DMS153 treated with DMSO at 0.1 percent for 48 hours (cell line): ENCODE results near the gene LPAR5.

ENCODE experiments used
- DNase-seq: peaks from one replicate; lab custom pipeline; 2025; ENCODE audit not compliant: unreplicated experiment; lab: John Stamatoyannopoulos, UW

LPAR5 gene

DNA sequence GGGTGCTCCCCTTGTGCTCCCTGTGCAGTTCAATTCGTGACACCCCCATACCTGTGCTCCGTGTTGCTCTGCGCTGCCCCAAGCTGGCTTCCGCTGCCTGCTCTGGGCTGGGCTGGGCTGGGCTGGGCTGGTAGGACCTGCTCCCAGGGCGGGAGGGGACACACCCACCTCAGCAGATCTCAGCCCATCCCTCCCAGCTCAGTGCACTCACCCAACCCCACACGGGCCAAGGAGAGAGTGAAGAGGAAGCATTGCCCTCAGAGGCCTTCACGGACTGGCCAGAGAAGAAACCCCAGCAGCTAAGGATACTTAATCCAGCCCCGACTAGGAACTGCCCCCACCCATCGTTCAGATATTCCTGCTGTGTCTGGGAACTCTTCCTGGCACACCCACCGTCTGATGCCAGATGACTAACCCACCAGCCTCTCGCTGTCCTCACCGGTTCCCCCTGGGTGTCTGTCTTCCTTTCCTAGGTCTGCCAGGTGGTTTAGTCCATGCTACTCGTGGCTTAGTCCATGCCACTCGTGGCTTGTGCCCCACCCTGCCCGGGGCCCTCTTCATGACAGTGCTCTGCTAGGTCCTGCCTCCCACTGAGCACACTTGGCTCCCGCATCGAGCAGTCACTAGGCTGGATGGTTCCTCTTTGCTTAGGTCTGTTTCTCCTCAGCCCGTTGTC is at the start of gene LPAR5:
Gene LPAR5 (minus strand): TSS at position 104 of the 676 bp plus-strand sequence. CDS start 14,711 bp downstream, outside the sequence.
- no peak for DNase-seq

DNA sequence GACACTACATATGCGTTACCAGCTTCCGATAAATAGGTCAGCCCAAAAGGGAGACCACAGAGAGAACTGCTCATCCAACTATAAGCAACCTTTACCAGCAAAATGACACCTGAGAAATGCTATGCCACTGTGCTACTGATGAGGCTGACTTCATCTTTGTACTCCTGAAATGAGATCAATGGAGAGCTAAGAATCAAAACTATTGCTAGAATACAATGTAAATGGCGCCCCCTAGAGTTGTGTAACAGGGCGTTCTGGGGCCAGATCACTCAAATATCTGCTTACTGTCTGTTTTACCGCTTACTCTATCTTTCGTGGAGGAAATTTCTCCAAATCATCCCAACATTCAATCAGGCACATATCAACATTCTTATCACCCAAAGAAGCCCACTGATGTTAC is 48.9 kb upstream of the LPAR5 start:
- peak; percentile 7 for DNase-seq

DNA sequence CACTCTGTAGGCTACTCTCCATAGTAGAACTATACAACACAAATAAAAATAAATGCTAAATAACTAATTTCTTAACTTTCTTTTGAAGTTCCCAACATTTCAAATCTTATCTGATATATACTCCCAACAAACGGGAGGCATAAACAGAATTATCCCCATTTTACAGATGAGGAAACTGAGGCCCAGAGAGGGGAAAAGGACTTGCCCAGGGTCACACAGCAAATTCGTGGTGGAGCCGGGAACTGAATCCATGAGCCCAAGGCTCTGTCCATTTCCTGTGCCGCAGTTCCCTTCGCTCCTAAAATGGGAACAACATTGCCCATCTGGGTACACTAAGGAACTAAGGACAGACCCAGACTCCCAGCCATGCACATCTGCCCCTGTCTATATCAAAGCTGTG is 41.2 kb upstream of the LPAR5 start:
- no peak for DNase-seq

- DNase-seq, result no peak
Measured at GRCh38 chr12:6672143-6672542, 36.4 kb upstream of the LPAR5 start.

GRCh38 chr12:6667559-6668210 is 31.9 kb upstream of the LPAR5 start:
- DNase-seq, result no peak

GRCh38 chr12:6666211-6666610 is 30.5 kb upstream of the LPAR5 start:
- no peak for DNase-seq

DNA sequence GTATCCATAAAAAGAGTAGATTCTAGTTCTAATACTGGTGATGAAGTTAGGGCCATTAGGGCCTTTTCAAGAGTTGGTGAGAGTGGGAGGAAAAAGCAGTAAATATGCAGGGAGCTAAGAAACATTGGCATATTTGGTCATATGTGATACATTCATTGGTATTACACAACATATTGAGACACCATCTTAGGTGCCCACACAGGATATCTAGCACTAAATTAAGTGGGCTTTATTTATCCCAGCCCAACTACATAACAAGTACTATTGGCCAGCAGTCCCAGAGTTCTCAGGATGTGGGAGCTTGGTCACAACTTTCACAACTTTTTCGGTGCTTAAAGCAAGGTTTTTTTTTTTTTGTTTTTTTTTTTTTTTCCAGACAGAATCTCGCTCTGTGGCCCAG is 29.1 kb upstream of the LPAR5 start:
- no peak for DNase-seq

- DNase-seq, result peak; percentile 97
Measured at GRCh38 chr12:6662906-6663742, 27.4 kb upstream of the LPAR5 start, which contains the start of gene ING4. Gene ING4 (minus strand): TSS chr12:6663119. CDS start chr12:6663101, 18 bp downstream.

DNA sequence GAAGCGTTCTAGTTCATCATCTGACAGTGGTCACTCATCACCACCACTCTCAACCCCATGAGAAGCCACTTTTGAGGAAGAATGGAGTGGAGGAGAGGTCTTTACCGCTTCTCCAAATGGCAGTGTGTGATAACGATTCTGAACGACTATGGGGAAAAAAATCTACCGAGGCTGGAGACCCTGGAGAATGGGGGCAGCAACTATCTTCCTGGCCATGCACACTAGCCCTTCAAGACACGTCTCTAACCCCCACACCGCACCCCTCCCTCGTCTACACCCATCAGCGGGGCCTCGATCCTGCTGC is 26.8 kb upstream of the LPAR5 start:
- DNase-seq, result no peak

- DNase-seq, result no peak
Measured at GRCh38 chr12:6653987-6654386, 18.2 kb upstream of the LPAR5 start.

GRCh38 chr12:6653342-6653741 is 17.6 kb upstream of the LPAR5 start:
- no peak for DNase-seq

DNA sequence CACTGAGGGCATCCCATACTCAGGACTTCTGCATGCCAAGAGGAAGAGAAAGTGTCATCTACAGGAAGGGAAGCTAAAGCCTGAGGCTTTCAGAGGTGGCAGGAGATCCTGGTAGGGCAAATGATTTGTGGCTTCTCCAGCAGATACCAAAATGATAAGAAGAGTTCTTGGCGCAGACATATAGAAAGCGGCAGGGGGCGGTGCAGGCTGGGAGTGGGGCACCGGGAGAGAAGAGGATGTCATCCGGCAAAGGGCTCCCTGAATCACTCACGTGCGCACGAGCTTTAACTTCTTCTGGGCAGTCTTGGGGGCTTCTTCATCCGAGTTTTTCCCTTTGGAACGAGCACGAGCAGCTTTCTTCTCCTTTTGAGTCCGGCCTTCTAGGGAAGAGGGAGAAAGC is 16.6 kb upstream of the LPAR5 start:
- DNase-seq, result no peak

GRCh38 chr12:6650832-6651231 is 15.1 kb upstream of the LPAR5 start:
- no peak for DNase-seq

DNA sequence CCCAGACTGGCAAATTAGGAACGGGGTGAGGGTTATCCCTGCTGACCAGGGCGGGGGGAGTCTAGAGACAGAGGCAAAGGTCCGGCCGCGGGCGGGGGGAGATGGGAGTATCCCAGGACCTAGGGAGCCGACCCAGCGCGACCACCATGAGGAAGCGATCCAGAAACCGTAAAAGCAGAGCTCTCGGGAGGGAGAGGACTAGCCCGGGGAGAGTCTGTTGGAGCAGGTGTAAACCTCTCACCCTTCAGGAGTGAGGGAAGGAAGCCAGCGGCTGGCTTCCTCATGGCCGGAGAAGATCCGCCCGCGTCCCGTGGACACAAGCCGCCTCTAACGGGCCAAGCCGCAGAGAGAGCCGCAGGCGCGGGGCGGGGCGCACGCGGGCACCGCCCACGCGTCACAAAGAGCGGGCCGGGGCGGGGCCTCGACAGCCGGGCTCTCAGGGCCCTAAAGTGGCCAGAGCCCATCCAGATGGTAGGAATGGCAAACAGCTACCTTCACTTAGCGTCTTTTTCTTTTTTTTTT is 11.4 kb upstream of the LPAR5 start, which contains the start of gene ACRBP:
Gene ACRBP (minus strand): TSS at position 350 of the 522 bp plus-strand sequence. CDS start 66 bp downstream, at position 284.
- DNase-seq, result no peak

DNA sequence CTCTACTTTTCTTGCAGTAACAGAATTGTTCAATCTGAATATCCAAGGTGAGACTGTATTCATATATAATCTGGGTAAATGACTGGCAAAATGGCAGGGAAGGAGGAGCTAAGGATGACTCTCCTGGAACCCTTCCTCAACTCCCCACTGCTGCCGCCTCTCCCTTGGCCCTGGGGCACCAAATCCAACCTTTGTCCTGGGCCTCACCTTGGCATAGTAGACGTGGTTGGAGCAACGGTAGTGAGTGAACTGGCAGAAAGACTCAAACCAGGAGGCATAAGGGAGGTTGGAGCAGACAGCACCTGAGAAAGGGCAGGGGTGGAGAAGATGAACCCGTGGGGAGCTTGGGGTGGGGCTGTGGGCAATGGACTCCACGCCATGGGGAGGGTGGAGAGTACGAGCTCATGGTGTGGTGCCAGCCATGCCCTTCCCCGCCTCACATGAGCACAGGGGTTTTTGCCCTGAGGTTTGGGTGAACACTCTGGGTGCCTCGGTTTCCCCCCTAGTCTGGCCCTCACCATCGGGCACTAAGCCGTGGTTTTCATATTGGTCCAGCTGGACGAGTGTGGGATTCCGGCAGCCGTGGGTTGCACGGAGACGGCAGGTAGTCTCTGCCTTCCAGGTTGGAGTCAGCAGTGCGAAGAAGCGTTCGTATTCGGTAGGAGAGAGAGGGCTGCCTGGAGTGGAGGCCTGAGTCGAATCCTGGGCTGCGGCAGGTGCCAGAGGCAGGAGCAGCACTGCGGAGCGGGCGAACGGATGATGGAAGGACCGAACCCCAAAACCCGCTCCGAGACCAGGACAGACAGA is 10.7 kb upstream of the LPAR5 start:
- DNase-seq, result no peak

- DNase-seq, result no peak
Measured at GRCh38 chr12:6644903-6645302, 9.1 kb upstream of the LPAR5 start.

- DNase-seq, result no peak
Measured at GRCh38 chr12:6644257-6644596, 8.5 kb upstream of the LPAR5 start.

- DNase-seq, result no peak
Measured at GRCh38 chr12:6643569-6644256, 8.0 kb upstream of the LPAR5 start.

GRCh38 chr12:6641131-6641530 is 5.4 kb upstream of the LPAR5 start:
- no peak for DNase-seq

- DNase-seq, result no peak
Measured at GRCh38 chr12:6640497-6640896, 4.7 kb upstream of the LPAR5 start.
